HepG2 (cell line): ENCODE results near the gene IGLON5. TPM values are rescaled to one million over a fixed set of nuclear protein-coding genes. Genes with fewer than 3 reads are reported as not detected.

Experiments
- ARNT ChIP-seq: fragments of 450-650 bp; IDR thresholded peaks from 2 replicates; pipeline ENCODE4 v1.6.1; 2017
- ELF1 ChIP-seq: sonication (generic); formaldehyde crosslinking; IDR thresholded peaks from 2 replicates; pipeline ENCODE4 v1.4.0; 2020; ENCODE audit warnings: missing genetic modification reagents
- FOXA3 ChIP-seq: IDR thresholded peaks from 2 replicates; pipeline ENCODE4 v1.6.1; 2016; ENCODE audit warnings: missing genetic modification reagents, missing compliant biosample characterization
- HOXA3 ChIP-seq: sonication (generic); formaldehyde crosslinking; IDR thresholded peaks from 2 replicates; pipeline ENCODE4 v1.5.0; 2020; ENCODE audit warnings: missing genetic modification reagents
- HOXA9 ChIP-seq: sonication (generic); formaldehyde crosslinking; IDR thresholded peaks from 2 replicates; pipeline ENCODE4 v1.8.1; 2022; ENCODE audit warnings: missing genetic modification reagents, mild to moderate bottlenecking, moderate library complexity, borderline replicate concordance
- ISL2 ChIP-seq: sonication (generic); formaldehyde crosslinking; IDR thresholded peaks from 2 replicates; pipeline ENCODE4 v1.5.0; 2020; ENCODE audit warnings: missing genetic modification reagents
- JUN ChIP-seq: sonication (generic); formaldehyde crosslinking; IDR thresholded peaks from 2 replicates; pipeline ENCODE4 v1.4.0; 2020; ENCODE audit warnings: mild to moderate bottlenecking, missing genetic modification reagents
- MAZ ChIP-seq, 2 experiments: sonication (generic) in 1 of 2; formaldehyde crosslinking in 1 of 2; IDR thresholded peaks; 2 replicates each; pipeline versions ENCODE4 v1.5.0 to v1.6.1; 2012 to 2020; ENCODE audit warnings: low read depth in 2 of 2, mild to moderate bottlenecking in 2 of 2, borderline replicate concordance in 1 of 2, improper control_type of control experiment in 1 of 2, low read length in 1 of 2, missing genetic modification reagents in 1 of 2, moderate library complexity in 1 of 2
- POGZ ChIP-seq: sonication (generic); formaldehyde crosslinking; IDR thresholded peaks from 2 replicates; pipeline ENCODE4 v1.4.0; 2020; ENCODE audit warnings: mild to moderate bottlenecking, missing genetic modification reagents
- POLR2AphosphoS2 ChIP-seq: IDR thresholded peaks from 2 replicates; pipeline ENCODE4 v1.6.1; 2011; ENCODE audit warnings: low read depth, low read length, improper control_type of control experiment
- RBM22 ChIP-seq: fragments of 200-400 bp; formaldehyde crosslinking; optimal IDR thresholded peaks from 2 replicates; pipeline ENCODE3; 2017; ENCODE audit warnings: mild to moderate bottlenecking, low read length, moderate library complexity
- SMARCE1 ChIP-seq: fragments of 450-650 bp; IDR thresholded peaks from 2 replicates; pipeline ENCODE4 v1.6.1; 2017; ENCODE audit warnings: borderline replicate concordance
- SP5 ChIP-seq: IDR thresholded peaks from 2 replicates; pipeline ENCODE4 v1.6.1; 2016; ENCODE audit warnings: low read depth, borderline replicate concordance
- TEAD3 ChIP-seq: optimal IDR thresholded peaks from 2 replicates; pipeline ENCODE3; 2016; ENCODE audit warnings: borderline replicate concordance
- ZFX ChIP-seq: sonication (generic); formaldehyde crosslinking; IDR thresholded peaks from 2 replicates; pipeline ENCODE4 v1.4.0; 2020; ENCODE audit warnings: mild to moderate bottlenecking, low read depth, missing genetic modification reagents, moderate library complexity
- ZNF235 ChIP-seq: sonication (generic); formaldehyde crosslinking; IDR thresholded peaks from 2 replicates; pipeline ENCODE4 v1.8.1; 2023; ENCODE audit warnings: mild to moderate bottlenecking, missing genetic modification reagents, borderline replicate concordance
- ZNF766 ChIP-seq: sonication (generic); formaldehyde crosslinking; IDR thresholded peaks from 2 replicates; pipeline ENCODE4 v1.5.0; 2020; ENCODE audit warnings: missing genetic modification reagents, borderline replicate concordance
- ZNF780A ChIP-seq: sonication (generic); formaldehyde crosslinking; IDR thresholded peaks from 2 replicates; pipeline ENCODE4 v1.8.0; 2022; ENCODE audit warnings: mild to moderate bottlenecking, missing genetic modification reagents, moderate library complexity
- ZNF792 ChIP-seq: IDR thresholded peaks from 2 replicates; pipeline ENCODE4 v1.6.1; 2016
- polyA plus RNA-seq, 8 experiments: library from polyadenylated mRNA; depleted of rRNA in 3 of 8; stranded (reverse) in 7 of 8; unstranded in 1 of 8; fragments of >200 nt; fragmentation: Illumina TruSeq in 4 of 8; extraction: Trizol in 4 of 8; gene quantifications; 2 replicates each; pipeline versions ENCODE4 v1.2.1 to v1.2.3, GENCODE V29; 2011 to 2016; ENCODE audit warnings: low read depth in 4 of 8, missing spikeins in 1 of 8, mixed read lengths in 1 of 8; ENCODE audit not compliant: insufficient read depth in 1 of 8
- total RNA-seq, 5 experiments: library from RNA; depleted of rRNA; stranded (reverse); fragments of >200 nt; fragmentation: Illumina TruSeq; extraction: Trizol; gene quantifications; 2 replicates each; pipeline ENCODE4 v1.2.3, GENCODE V29; 2016; ENCODE audit warnings: low read depth in 1 of 5
- TF ChIP-seq, protein P1 (sequence below): sonication (generic); formaldehyde crosslinking; IDR thresholded peaks from 2 replicates; pipeline ENCODE4 v1.5.0; 2020; ENCODE audit warnings: mild to moderate bottlenecking, missing genetic modification reagents, moderate library complexity
- TF ChIP-seq, protein P2 (sequence below): conservative IDR thresholded peaks from 2 replicates; pipeline ENCODE4 v1.6.1; 2018; ENCODE audit warnings: missing genetic modification reagents
- TF ChIP-seq, protein P3 (sequence below): sonication (generic); formaldehyde crosslinking; IDR thresholded peaks from 2 replicates; pipeline ENCODE4 v1.8.0; 2023; ENCODE audit warnings: mild to moderate bottlenecking, missing genetic modification reagents
- TF ChIP-seq, protein P4 (sequence below): sonication (generic); formaldehyde crosslinking; IDR thresholded peaks from 2 replicates; pipeline ENCODE4 v1.8.0; 2022; ENCODE audit warnings: missing genetic modification reagents, low read depth, mild to moderate bottlenecking, borderline replicate concordance
- TF ChIP-seq, protein P5 (sequence below): sonication (generic); formaldehyde crosslinking; IDR thresholded peaks from 2 replicates; pipeline ENCODE4 v1.4.0; 2020; ENCODE audit warnings: mild to moderate bottlenecking, missing genetic modification reagents
- TF ChIP-seq, protein P6 (sequence below): IDR thresholded peaks from 2 replicates; pipeline ENCODE4 v1.6.1; 2016; ENCODE audit warnings: missing genetic modification reagents, missing compliant biosample characterization

IGLON5 gene
- total and polyA plus RNA-seq, 2 of the 13 experiments (the other 11 are each of a cell fraction or from before 2014, with no cell fraction given): 0.04 to 5.7 TPM

DNA sequence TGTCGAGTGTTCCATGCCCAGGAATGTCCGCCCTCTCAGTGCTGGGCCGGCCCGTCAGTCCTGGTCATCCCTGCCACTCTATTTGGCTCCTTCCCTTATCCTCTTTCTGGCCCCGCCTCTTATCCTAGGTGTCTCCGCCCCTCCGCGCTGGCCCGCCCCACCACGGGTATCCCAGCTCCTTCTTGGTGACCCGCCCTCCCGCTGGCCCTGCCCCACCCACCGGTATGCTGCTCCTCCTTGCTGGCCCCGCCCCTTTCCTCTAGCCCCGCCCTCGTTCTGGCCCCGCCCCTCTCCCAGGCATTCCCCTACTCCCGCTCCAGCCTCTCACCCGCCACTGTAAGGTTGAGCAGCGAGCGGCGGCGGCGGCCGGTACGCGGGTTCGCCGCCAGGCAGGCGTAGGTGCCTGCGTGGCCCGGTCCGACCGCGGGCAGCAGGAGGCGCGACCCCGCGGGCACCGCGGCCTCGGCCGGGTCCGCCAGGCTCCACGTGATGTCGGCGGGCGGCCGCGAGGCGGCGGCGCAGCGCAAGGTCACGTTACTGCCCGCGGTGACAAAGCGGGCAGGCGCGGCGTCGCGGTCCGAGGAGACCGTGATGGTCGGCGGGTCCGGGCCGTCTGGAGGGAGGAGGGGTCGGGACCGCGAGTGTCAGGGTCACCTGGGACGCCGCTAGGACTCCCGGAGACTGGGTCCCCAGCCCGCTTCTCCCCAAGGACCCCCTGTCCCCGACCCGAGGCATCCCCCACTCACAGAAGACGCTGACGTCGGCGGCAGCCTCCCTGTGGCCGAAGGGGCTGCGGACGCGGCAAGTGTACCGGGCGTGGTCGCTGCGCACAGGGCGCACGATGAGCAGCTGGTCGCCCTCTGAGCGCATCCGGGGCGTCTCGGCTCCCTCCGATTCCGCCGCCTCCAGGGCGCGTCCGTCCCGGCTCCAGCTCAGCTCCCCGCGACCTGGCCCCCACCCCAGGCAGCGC is 28.5 kb downstream of the IGLON5 start (continued):
- peak; percentile 15; the same call in 1 of the 2 replicates for TF ChIP-seq SP5
- no peak for TF ChIP-seq ISL2 (CRISPR knock-in tag)
- no peak for TF ChIP-seq SMARCE1
- TF ChIP-seq, protein P1, sequence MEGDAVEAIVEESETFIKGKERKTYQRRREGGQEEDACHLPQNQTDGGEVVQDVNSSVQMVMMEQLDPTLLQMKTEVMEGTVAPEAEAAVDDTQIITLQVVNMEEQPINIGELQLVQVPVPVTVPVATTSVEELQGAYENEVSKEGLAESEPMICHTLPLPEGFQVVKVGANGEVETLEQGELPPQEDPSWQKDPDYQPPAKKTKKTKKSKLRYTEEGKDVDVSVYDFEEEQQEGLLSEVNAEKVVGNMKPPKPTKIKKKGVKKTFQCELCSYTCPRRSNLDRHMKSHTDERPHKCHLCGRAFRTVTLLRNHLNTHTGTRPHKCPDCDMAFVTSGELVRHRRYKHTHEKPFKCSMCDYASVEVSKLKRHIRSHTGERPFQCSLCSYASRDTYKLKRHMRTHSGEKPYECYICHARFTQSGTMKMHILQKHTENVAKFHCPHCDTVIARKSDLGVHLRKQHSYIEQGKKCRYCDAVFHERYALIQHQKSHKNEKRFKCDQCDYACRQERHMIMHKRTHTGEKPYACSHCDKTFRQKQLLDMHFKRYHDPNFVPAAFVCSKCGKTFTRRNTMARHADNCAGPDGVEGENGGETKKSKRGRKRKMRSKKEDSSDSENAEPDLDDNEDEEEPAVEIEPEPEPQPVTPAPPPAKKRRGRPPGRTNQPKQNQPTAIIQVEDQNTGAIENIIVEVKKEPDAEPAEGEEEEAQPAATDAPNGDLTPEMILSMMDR (CRISPR knock-in tag): peak; percentile 52; the same call in 1 of the 2 replicates
- TF ChIP-seq, protein P2, sequence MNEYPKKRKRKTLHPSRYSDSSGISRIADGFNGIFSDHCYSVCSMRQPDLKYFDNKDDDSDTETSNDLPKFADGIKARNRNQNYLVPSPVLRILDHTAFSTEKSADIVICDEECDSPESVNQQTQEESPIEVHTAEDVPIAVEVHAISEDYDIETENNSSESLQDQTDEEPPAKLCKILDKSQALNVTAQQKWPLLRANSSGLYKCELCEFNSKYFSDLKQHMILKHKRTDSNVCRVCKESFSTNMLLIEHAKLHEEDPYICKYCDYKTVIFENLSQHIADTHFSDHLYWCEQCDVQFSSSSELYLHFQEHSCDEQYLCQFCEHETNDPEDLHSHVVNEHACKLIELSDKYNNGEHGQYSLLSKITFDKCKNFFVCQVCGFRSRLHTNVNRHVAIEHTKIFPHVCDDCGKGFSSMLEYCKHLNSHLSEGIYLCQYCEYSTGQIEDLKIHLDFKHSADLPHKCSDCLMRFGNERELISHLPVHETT (CRISPR knock-in tag): no peak
- no peak for TF ChIP-seq ELF1 (CRISPR knock-in tag)
- TF ChIP-seq ZNF780A: no peak
- TF ChIP-seq, protein P3, sequence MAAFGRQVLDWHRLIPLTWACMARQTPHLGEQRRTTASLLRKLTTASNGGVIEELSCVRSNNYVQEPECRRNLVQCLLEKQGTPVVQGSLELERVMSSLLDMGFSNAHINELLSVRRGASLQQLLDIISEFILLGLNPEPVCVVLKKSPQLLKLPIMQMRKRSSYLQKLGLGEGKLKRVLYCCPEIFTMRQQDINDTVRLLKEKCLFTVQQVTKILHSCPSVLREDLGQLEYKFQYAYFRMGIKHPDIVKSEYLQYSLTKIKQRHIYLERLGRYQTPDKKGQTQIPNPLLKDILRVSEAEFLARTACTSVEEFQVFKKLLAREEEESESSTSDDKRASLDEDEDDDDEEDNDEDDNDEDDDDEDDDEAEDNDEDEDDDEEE: no peak
- TF ChIP-seq HOXA3 (CRISPR knock-in tag): peak; percentile 71
- TF ChIP-seq ZNF235 (CRISPR knock-in tag): no peak
- TF ChIP-seq, protein P4, sequence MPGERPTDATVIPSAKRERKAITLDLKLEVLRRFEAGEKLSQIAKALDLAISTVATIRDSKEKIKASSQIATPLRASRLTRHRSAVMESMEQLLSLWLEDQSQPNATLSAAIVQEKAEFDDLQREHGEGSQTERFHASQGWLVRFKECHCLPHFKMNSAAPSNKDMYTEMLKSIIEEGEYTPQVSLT (CRISPR knock-in tag): no peak; the same call in 1 of the 2 replicates
- TF ChIP-seq, protein P5, sequence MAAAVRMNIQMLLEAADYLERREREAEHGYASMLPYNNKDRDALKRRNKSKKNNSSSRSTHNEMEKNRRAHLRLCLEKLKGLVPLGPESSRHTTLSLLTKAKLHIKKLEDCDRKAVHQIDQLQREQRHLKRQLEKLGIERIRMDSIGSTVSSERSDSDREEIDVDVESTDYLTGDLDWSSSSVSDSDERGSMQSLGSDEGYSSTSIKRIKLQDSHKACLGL (CRISPR knock-in tag): no peak
- 0 out of 2 replicates have a peak, but pooled peaks have one; percentile 6 for TF ChIP-seq FOXA3 (CRISPR knock-in tag)
- TF ChIP-seq MAZ (IDR thresholded peaks at IDR 0.05; ENCODE audit: borderline replicate concordance, low read depth, low read length): no peak
- TF ChIP-seq MAZ (CRISPR knock-in tag; IDR thresholded peaks at IDR 0.05; ENCODE audit: low read depth): peak; percentile 33; the same call in 1 of the 2 replicates
- peak; percentile 34; the same call in 1 of the 2 replicates for TF ChIP-seq ZFX (CRISPR knock-in tag)
- TF ChIP-seq, protein P6, sequence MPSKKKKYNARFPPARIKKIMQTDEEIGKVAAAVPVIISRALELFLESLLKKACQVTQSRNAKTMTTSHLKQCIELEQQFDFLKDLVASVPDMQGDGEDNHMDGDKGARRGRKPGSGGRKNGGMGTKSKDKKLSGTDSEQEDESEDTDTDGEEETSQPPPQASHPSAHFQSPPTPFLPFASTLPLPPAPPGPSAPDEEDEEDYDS (CRISPR knock-in tag): peak; percentile 45; the same call in 1 of the 2 replicates
- TF ChIP-seq JUN (CRISPR knock-in tag): no peak
- no peak for TF ChIP-seq RBM22
- no peak for TF ChIP-seq HOXA9 (CRISPR knock-in tag)
- no peak for TF ChIP-seq ZNF792 (CRISPR knock-in tag)
- peak; percentile 31 for TF ChIP-seq TEAD3 (CRISPR knock-in tag)
- TF ChIP-seq ZNF766 (CRISPR knock-in tag): no peak
- no peak for TF ChIP-seq POLR2AphosphoS2
- TF ChIP-seq POGZ (CRISPR knock-in tag): no peak
- no peak for TF ChIP-seq ARNT
